GM18511 (cell line): ENCODE data around the gene TMBIM1.

ENCODE experiments used
- ATAC-seq: cut with Tn5 transposase; IDR thresholded peaks from one replicate; pipeline ENCODE4 v1.9.1; 2021; ENCODE audit warnings: mild to moderate bottlenecking, moderate library complexity; ENCODE audit not compliant: unreplicated experiment

The TMBIM1 gene

GRCh38 chr2:218259099-218259961 is 33.0 kb downstream of the TMBIM1 start:
- ATAC-seq: no peak

- ATAC-seq: peak; percentile 87
These were observed 34.8 kb downstream of the TMBIM1 start for GRCh38 chr2:218257390-218257981.

GRCh38 chr2:218256612-218257350 is 35.5 kb downstream of the TMBIM1 start:
- peak; percentile 21 for ATAC-seq

GRCh38 chr2:218255446-218255845 is 36.9 kb downstream of the TMBIM1 start:
- ATAC-seq: no peak

GRCh38 chr2:218253232-218253625 is 39.1 kb downstream of the TMBIM1 start:
- no peak for ATAC-seq

GRCh38 chr2:218252509-218253231 is 39.6 kb downstream of the TMBIM1 start:
- ATAC-seq: no peak

GRCh38 chr2:218249691-218250090 is 42.6 kb downstream of the TMBIM1 start:
- ATAC-seq: no peak

GRCh38 chr2:218245214-218245613 is 47.1 kb downstream of the TMBIM1 start:
- no peak for ATAC-seq

- no peak for ATAC-seq
These were observed 47.6 kb downstream of the TMBIM1 start for GRCh38 chr2:218244665-218245064.

GRCh38 chr2:218244204-218244603 is 48.1 kb downstream of the TMBIM1 start:
- ATAC-seq: no peak

- no peak for ATAC-seq
These were observed 53.4 kb downstream of the TMBIM1 start for GRCh38 chr2:218238887-218239286.

- ATAC-seq: no peak
These were observed 55.5 kb downstream of the TMBIM1 start for GRCh38 chr2:218236829-218237228.

GRCh38 chr2:218235017-218235416 is 57.3 kb downstream of the TMBIM1 start:
- ATAC-seq: no peak

GRCh38 chr2:218234521-218234920 is 57.8 kb downstream of the TMBIM1 start:
- no peak for ATAC-seq

- no peak for ATAC-seq
These were observed 58.8 kb downstream of the TMBIM1 start for GRCh38 chr2:218233543-218233942.

- peak; percentile 77 for ATAC-seq
These were observed 61.4 kb downstream of the TMBIM1 start for GRCh38 chr2:218230882-218231281.

- ATAC-seq: no peak
These were observed 62.5 kb downstream of the TMBIM1 start for GRCh38 chr2:218229851-218230250.

GRCh38 chr2:218229239-218229638 is 63.1 kb downstream of the TMBIM1 start:
- peak; percentile 89 for ATAC-seq

GRCh38 chr2:218228366-218229090 is 63.8 kb downstream of the TMBIM1 start:
- no peak for ATAC-seq

- ATAC-seq: no peak
These were observed 65.4 kb downstream of the TMBIM1 start for GRCh38 chr2:218226903-218227302.
